HG02884 (cell line): Measurements from ENCODE around the gene FAM181A.

Experiments used
- ATAC-seq: cut with Tn5 transposase; IDR thresholded peaks from one replicate; pipeline ENCODE4 v1.9.1; 2021; ENCODE audit warnings: mild to moderate bottlenecking, moderate library complexity; ENCODE audit not compliant: unreplicated experiment

Gene FAM181A

GRCh38 chr14:93977171-93977570 lies 50.0 kb downstream of the FAM181A start:
- no peak for ATAC-seq

- ATAC-seq = peak; percentile 33
Measured at GRCh38 chr14:93977790-93978581, 50.8 kb downstream of the FAM181A start.

- no peak for ATAC-seq
Measured at GRCh38 chr14:93978735-93979134, 51.6 kb downstream of the FAM181A start.
